Parathyroid adenoma (tissue), 2 donors: Measurements from ENCODE around the gene KCTD4.

Experiments
- H2AFZ ChIP-seq: fragments of 300-600 bp; sonication (generic); one replicate; pipeline ENCODE4 v1.7.0; 2017; ENCODE audit warnings: antibody characterized with exemption, mild to moderate bottlenecking
- H3K27ac ChIP-seq: fragments of 300-600 bp; sonication (generic); one replicate; pipeline ENCODE4 v1.7.0; 2017
- H3K27me3 ChIP-seq: fragments of 300-600 bp; sonication (generic); one replicate; pipeline ENCODE4 v1.7.0; 2017; ENCODE audit warnings: low read length; ENCODE audit not compliant: control insufficient read depth, insufficient read depth
- H3K36me3 ChIP-seq: fragments of 300-600 bp; sonication (generic); one replicate; pipeline ENCODE4 v1.7.0; 2017; ENCODE audit warnings: low read length; ENCODE audit not compliant: control insufficient read depth, insufficient read depth
- H3K4me1 ChIP-seq: fragments of 300-600 bp; sonication (generic); one replicate; pipeline ENCODE4 v1.7.0; 2017; ENCODE audit warnings: control low read depth
- H3K4me2 ChIP-seq: fragments of 300-600 bp; sonication (generic); one replicate; pipeline ENCODE4 v1.7.0; 2017; ENCODE audit warnings: low read length
- H3K4me3 ChIP-seq: fragments of 300-600 bp; sonication (generic); one replicate; pipeline ENCODE4 v1.7.0; 2017; ENCODE audit warnings: low read depth, low read length
- H3K79me2 ChIP-seq: fragments of 300-600 bp; sonication (generic); one replicate; pipeline ENCODE4 v1.7.0; 2017; ENCODE audit warnings: control low read depth
- H3K9ac ChIP-seq: fragments of 300-600 bp; sonication (generic); one replicate; pipeline ENCODE4 v1.7.0; 2017; ENCODE audit warnings: mild to moderate bottlenecking
- H3K9me3 ChIP-seq: fragments of 300-600 bp; sonication (generic); one replicate; pipeline ENCODE4 v1.7.0; 2017; ENCODE audit warnings: low read length; ENCODE audit not compliant: control insufficient read depth
- CTCF ChIP-seq: fragments of 300-600 bp; sonication (generic); IDR thresholded peaks from one replicate; pipeline ENCODE4 v1.7.0; 2017; ENCODE audit warnings: antibody characterized with exemption, mild to moderate bottlenecking
- donor health status: primary hyperparathyroidism.

Gene KCTD4

DNA sequence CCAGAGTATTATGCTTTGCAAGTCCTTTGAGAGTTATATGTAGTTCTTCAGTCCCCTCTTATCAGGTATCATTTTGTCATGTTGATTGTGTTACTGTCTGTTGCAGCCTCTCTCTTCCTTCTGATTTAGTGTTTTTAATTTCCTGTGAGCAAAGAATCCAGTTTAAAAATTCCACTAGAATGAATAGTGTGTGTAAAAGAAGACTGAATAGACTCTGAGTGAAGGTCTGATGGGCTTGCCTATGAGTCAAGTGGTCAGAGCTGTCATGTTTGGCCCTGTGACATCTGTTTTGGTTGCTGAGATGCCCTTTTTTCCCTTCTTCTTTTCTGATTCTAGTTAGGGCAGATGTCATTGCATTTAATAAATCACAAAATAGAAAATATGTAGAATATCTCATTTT is 23.3 kb upstream of the KCTD4 start:
- H3K9me3 ChIP-seq = no peaks in the 10 kb centered on the region
- H3K4me2 ChIP-seq = no peak overlapping the region
- no peaks in the 10 kb centered on the region for H3K36me3 ChIP-seq
- no peak for TF ChIP-seq CTCF
- no peak overlapping the region for H2AFZ ChIP-seq
- H3K4me1 ChIP-seq = no peaks in the 10 kb centered on the region
- H3K27ac ChIP-seq = no peak overlapping the region
- H3K9ac ChIP-seq = no peak overlapping the region
- no peaks in the 10 kb centered on the region for H3K79me2 ChIP-seq
- H3K27me3 ChIP-seq = no peaks in the 10 kb centered on the region
- H3K4me3 ChIP-seq = no peak overlapping the region

DNA sequence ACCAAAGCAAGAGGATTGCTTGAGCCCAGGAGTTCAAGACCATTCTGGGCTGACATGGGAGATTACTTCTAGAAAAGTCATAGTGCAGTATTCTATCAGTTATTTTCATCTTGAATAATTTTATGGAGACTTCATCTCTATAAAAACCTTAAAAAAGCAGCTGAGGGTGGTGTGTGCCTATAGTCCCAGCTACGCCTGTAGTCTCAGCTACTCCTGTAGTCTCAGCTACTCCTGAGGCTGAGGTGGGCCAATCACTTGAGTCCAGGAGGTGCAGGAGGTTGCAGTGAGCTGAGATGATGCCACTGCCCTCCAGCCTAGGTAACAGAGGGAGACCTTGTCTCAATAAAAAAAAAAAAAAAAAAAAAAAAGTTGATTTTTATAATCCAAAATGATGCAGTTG is 22.1 kb upstream of the KCTD4 start:
- Histone ChIP-seq H3K4me1 (no peaks in the 10 kb centered on the region), H3K27me3 (no peaks in the 10 kb centered on the region), H3K27ac (no peak overlapping the region)

DNA sequence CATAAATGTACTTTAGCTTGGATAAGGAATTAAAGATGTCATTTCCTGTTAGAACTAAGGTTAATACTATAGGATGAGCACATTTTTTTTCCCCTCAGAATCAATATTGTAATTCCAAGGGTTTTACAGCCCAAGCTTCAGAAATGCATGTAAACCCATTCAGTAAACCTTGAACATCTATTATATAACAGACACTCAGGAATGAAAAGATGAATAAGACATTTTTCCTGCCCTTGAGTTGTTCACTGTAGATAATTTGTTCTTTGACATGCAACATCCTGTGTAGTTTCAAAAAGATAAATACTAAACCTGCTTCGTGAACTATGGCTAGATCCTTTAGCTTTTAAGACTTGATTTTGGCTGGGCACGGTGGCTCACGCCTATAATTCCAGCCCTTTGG is 21.7 kb upstream of the KCTD4 start:
- no peaks in the 10 kb centered on the region for H3K9me3 ChIP-seq
- H3K79me2 ChIP-seq = no peaks in the 10 kb centered on the region
- no peak overlapping the region for H3K4me2 ChIP-seq
- no peak overlapping the region for H3K27ac ChIP-seq
- H3K36me3 ChIP-seq = no peaks in the 10 kb centered on the region
- H3K9ac ChIP-seq = no peak overlapping the region
- no peaks in the 10 kb centered on the region for H3K27me3 ChIP-seq
- TF ChIP-seq CTCF = no peak
- no peak overlapping the region for H3K4me3 ChIP-seq
- no peak overlapping the region for H2AFZ ChIP-seq
- no peaks in the 10 kb centered on the region for H3K4me1 ChIP-seq

More for the DNA sequence above, 22.1 kb upstream of the KCTD4 start:
- no peaks in the 10 kb centered on the region for H3K36me3 ChIP-seq
- no peak for TF ChIP-seq CTCF
- H2AFZ ChIP-seq = no peak overlapping the region
- no peaks in the 10 kb centered on the region for H3K9me3 ChIP-seq
- no peaks in the 10 kb centered on the region for H3K79me2 ChIP-seq
- H3K4me3 ChIP-seq = no peak overlapping the region
- H3K4me2 ChIP-seq = no peak overlapping the region
- H3K9ac ChIP-seq = no peak overlapping the region

- no peaks in the 10 kb centered on the region for H3K9me3 ChIP-seq
- H3K4me2 ChIP-seq = no peak overlapping the region
- H3K27ac ChIP-seq = no peak overlapping the region
- H3K9ac ChIP-seq = no peak overlapping the region
- no peak overlapping the region for H2AFZ ChIP-seq
- no peaks in the 10 kb centered on the region for H3K27me3 ChIP-seq
- H3K4me3 ChIP-seq = no peak overlapping the region
- H3K4me1 ChIP-seq = no peaks in the 10 kb centered on the region
- H3K79me2 ChIP-seq = no peaks in the 10 kb centered on the region
- TF ChIP-seq CTCF = no peak
- H3K36me3 ChIP-seq = no peaks in the 10 kb centered on the region
These were observed 19.6 kb upstream of the KCTD4 start for GRCh38 chr13:45220403-45220802.

DNA sequence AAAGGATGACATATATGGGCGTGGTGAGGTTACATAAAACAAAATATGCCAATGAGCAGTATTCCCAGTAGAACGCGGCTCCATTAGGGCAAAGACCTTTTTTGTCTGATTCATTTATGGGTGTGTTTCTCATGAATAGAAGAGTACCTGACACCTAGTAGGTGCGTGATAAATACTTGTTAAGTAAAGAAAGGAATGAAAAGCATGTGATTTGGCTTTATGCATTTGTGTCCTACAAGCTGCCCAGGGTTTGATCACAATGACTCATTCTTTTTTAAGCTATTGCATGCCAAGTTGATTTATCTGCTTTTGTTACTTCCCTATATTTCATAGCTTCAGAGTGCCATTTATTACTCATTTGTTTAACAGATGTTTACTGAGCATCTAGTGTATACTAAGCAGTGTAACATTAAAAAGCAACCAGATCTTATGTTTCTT is 19.1 kb upstream of the KCTD4 start:
- Histone ChIP-seq H2AFZ (no peak overlapping the region), H3K4me2 (no peak overlapping the region), H3K27ac (no peak overlapping the region), H3K4me3 (no peak overlapping the region), H3K27me3 (no peaks in the 10 kb centered on the region), H3K9ac (no peak overlapping the region), H3K4me1 (no peaks in the 10 kb centered on the region), H3K9me3 (no peaks in the 10 kb centered on the region), H3K36me3 (no peaks in the 10 kb centered on the region), H3K79me2 (no peaks in the 10 kb centered on the region)
- TF ChIP-seq CTCF = no peak
